Measurements from ENCODE around the gene POFUT2. TPM values are rescaled to one million over a fixed set of nuclear protein-coding genes. Genes with fewer than 3 reads are reported as not detected.

The POFUT2 gene
- polyA plus RNA-seq, 1 donor from 2014 or later, result 25.4 TPM

GRCh38 chr21:45289655-45290515 lies 2.2 kb upstream of the POFUT2 start:
- TF ChIP-seq RAD21 (conservative IDR thresholded peaks at IDR 0.05) (no peak), TAF1 (IDR thresholded peaks at IDR 0.05; ENCODE audit: low read depth) (no peak), POLR2AphosphoS5 (IDR thresholded peaks at IDR 0.05) (no peak), EP300 (conservative IDR thresholded peaks at IDR 0.05; ENCODE audit: poor library complexity, severe bottlenecking) (no peak), MXI1 (conservative IDR thresholded peaks at IDR 0.05; ENCODE audit: poor library complexity, severe bottlenecking) (no peak), EZH2 (IDR thresholded peaks at IDR 0.05; ENCODE audit: borderline replicate concordance, insufficient read depth, low read length, poor library complexity, severe bottlenecking) (no peak), SMC3 (conservative IDR thresholded peaks at IDR 0.05; ENCODE audit: poor library complexity) (no peak)
- TF ChIP-seq, protein P1, sequence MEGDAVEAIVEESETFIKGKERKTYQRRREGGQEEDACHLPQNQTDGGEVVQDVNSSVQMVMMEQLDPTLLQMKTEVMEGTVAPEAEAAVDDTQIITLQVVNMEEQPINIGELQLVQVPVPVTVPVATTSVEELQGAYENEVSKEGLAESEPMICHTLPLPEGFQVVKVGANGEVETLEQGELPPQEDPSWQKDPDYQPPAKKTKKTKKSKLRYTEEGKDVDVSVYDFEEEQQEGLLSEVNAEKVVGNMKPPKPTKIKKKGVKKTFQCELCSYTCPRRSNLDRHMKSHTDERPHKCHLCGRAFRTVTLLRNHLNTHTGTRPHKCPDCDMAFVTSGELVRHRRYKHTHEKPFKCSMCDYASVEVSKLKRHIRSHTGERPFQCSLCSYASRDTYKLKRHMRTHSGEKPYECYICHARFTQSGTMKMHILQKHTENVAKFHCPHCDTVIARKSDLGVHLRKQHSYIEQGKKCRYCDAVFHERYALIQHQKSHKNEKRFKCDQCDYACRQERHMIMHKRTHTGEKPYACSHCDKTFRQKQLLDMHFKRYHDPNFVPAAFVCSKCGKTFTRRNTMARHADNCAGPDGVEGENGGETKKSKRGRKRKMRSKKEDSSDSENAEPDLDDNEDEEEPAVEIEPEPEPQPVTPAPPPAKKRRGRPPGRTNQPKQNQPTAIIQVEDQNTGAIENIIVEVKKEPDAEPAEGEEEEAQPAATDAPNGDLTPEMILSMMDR (IDR thresholded peaks at IDR 0.05; ENCODE audit: poor library complexity, severe bottlenecking), result no peak
- TF ChIP-seq, protein P2, sequence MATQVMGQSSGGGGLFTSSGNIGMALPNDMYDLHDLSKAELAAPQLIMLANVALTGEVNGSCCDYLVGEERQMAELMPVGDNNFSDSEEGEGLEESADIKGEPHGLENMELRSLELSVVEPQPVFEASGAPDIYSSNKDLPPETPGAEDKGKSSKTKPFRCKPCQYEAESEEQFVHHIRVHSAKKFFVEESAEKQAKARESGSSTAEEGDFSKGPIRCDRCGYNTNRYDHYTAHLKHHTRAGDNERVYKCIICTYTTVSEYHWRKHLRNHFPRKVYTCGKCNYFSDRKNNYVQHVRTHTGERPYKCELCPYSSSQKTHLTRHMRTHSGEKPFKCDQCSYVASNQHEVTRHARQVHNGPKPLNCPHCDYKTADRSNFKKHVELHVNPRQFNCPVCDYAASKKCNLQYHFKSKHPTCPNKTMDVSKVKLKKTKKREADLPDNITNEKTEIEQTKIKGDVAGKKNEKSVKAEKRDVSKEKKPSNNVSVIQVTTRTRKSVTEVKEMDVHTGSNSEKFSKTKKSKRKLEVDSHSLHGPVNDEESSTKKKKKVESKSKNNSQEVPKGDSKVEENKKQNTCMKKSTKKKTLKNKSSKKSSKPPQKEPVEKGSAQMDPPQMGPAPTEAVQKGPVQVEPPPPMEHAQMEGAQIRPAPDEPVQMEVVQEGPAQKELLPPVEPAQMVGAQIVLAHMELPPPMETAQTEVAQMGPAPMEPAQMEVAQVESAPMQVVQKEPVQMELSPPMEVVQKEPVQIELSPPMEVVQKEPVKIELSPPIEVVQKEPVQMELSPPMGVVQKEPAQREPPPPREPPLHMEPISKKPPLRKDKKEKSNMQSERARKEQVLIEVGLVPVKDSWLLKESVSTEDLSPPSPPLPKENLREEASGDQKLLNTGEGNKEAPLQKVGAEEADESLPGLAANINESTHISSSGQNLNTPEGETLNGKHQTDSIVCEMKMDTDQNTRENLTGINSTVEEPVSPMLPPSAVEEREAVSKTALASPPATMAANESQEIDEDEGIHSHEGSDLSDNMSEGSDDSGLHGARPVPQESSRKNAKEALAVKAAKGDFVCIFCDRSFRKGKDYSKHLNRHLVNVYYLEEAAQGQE (IDR thresholded peaks at IDR 0.05; ENCODE audit: borderline replicate concordance), result no peak
- no peak overlapping the region for H3K4me3 ChIP-seq (ENCODE audit: low read length)
- H3K9me3 ChIP-seq (ENCODE audit: low read length), result no peaks in the 10 kb centered on the region
- no peaks in the 10 kb centered on the region for H3K27me3 ChIP-seq (ENCODE audit: insufficient read depth, low read depth, low read length)
- H3K27ac ChIP-seq (ENCODE audit: low read length), result no peak overlapping the region
- H3K36me3 ChIP-seq (ENCODE audit: insufficient read depth, low read length), result no peaks in the 10 kb centered on the region
- peaks cover 7% of the 10 kb centered on the region for H3K79me2 ChIP-seq (replicated peaks; ENCODE audit: insufficient read depth, low read length)
- no peak overlapping the region for H3K9ac ChIP-seq (ENCODE audit: low read length)
- no peak overlapping the region for H3K4me2 ChIP-seq (ENCODE audit: low read length)
- H4K20me1 ChIP-seq (ENCODE audit: insufficient read depth), result no peaks in the 10 kb centered on the region
- H3F3A ChIP-seq (ENCODE audit: insufficient read depth, low read length, poor library complexity, severe bottlenecking), result no peaks in the 10 kb centered on the region
- no peaks in the 10 kb centered on the region for H3K9me2 ChIP-seq (ENCODE audit: insufficient read depth, low read length)
- H2AFZ ChIP-seq (ENCODE audit: low read depth, low read length), result no peak overlapping the region

DNA sequence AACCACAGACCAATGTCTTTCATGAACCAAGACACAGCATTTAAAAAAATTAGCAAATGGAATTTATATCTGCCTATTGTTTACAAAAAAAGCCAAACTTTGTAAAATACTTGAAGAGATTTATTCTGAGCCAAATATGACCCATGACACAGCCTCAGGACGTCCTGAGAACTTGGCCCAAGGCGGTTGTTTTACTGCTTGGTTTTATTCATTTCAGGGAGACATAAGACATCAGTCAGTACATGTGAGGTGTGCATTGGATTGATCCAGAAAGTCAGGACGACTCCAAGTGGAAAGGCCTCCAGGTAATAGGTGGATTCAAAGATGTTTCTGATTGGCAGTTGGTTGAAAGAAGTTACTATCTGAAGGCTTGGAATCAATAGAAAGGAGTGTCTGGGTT lies 1.4 kb upstream of the POFUT2 start:
- H3K27me3 ChIP-seq (ENCODE audit: insufficient read depth, low read depth, low read length), result no peaks in the 10 kb centered on the region
- no peaks in the 10 kb centered on the region for H3K9me2 ChIP-seq (ENCODE audit: insufficient read depth, low read length)
- H3K79me2 ChIP-seq (replicated peaks; ENCODE audit: insufficient read depth, low read length), result peaks cover 7% of the 10 kb centered on the region
- H3K4me2 ChIP-seq (ENCODE audit: low read length), result peak overlapping the region; percentile 70
- H3K36me3 ChIP-seq (ENCODE audit: insufficient read depth, low read length), result no peaks in the 10 kb centered on the region
- no peak overlapping the region for H2AFZ ChIP-seq (ENCODE audit: low read depth, low read length)
- H3K9me3 ChIP-seq (ENCODE audit: low read length), result no peaks in the 10 kb centered on the region
- H3K27ac ChIP-seq (ENCODE audit: low read length), result no peak overlapping the region
- no peaks in the 10 kb centered on the region for H4K20me1 ChIP-seq (ENCODE audit: insufficient read depth)
- TF ChIP-seq, protein P1 (IDR thresholded peaks at IDR 0.05; ENCODE audit: poor library complexity, severe bottlenecking), result no peak
- TF ChIP-seq, protein P2 (IDR thresholded peaks at IDR 0.05; ENCODE audit: borderline replicate concordance), result no peak
- TF ChIP-seq EP300 (conservative IDR thresholded peaks at IDR 0.05; ENCODE audit: poor library complexity, severe bottlenecking) (no peak), EZH2 (IDR thresholded peaks at IDR 0.05; ENCODE audit: borderline replicate concordance, insufficient read depth, low read length, poor library complexity, severe bottlenecking) (no peak), TAF1 (IDR thresholded peaks at IDR 0.05; ENCODE audit: low read depth) (no peak), RAD21 (conservative IDR thresholded peaks at IDR 0.05) (no peak), SMC3 (conservative IDR thresholded peaks at IDR 0.05; ENCODE audit: poor library complexity) (no peak), MXI1 (conservative IDR thresholded peaks at IDR 0.05; ENCODE audit: poor library complexity, severe bottlenecking) (no peak), POLR2AphosphoS5 (IDR thresholded peaks at IDR 0.05) (no peak)
- peak overlapping the region; percentile 84 for H3K4me3 ChIP-seq (ENCODE audit: low read length)
- H3K9ac ChIP-seq (ENCODE audit: low read length), result peak overlapping the region; percentile 85
- no peaks in the 10 kb centered on the region for H3F3A ChIP-seq (ENCODE audit: insufficient read depth, low read length, poor library complexity, severe bottlenecking)
